ENCODE measurements around the gene TBC1D10A. TPM values are rescaled to one million over a fixed set of nuclear protein-coding genes. Genes with fewer than 3 reads are reported as not detected.

The TBC1D10A gene
- total RNA-seq, 1 donor from 2014 or later, result 29.6 TPM

- H3K4me3 ChIP-seq, result peak overlapping the region; percentile 49
- H3K9me3 ChIP-seq, result no peaks in the 10 kb centered on the region
- DNase-seq, result peak; percentile 87
- no peak for TF ChIP-seq CTCF (IDR thresholded peaks at IDR 0.05)
- no peaks in the 10 kb centered on the region for H3K27me3 ChIP-seq
- H3K4me1 ChIP-seq, result peaks cover 3% of the 10 kb centered on the region
- intact Hi-C loops (cut with DNase I), result no loop called here
- peak overlapping the region; percentile 72 for H3K27ac ChIP-seq
- ATAC-seq, result peak; percentile 58
- no peaks in the 10 kb centered on the region for H3K36me3 ChIP-seq
Measured at GRCh38 chr22:30265823-30266444, 60.8 kb downstream of the TBC1D10A start.

DNA sequence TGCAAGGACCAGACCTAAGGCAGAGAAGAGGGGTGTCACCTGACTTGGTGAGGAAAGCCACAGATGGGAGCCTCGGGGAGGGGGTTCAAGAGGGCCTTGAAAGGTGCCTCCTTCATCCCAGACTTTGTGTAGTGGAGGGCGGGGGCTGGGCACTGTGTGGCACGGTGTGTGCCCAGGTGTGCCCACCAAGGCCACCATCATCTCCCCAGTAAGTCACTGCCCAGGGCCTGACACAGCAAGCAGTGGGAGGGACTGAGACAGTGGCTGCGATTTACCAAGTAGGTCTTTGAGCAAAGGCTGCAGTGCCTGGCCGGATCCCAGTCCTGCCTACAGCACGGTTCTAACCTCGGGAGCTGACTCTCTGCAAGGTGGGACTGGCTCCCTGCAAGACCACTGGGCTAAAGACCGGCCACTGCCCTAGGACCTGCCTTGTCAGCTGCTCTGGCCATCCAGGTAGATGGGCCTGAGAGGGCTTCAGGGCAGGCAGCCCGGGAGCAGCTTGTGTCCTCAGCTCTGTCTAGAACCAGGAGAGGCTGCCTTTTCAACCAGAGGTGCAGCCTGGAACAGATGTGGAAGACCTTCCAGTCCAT, 61.5 kb downstream of the TBC1D10A start:
- no peaks in the 10 kb centered on the region for H3K36me3 ChIP-seq
- TF ChIP-seq CTCF (IDR thresholded peaks at IDR 0.05), result no peak
- peaks cover 3% of the 10 kb centered on the region for H3K4me1 ChIP-seq
- H3K9me3 ChIP-seq, result no peaks in the 10 kb centered on the region
- intact Hi-C loops (cut with DNase I), result no loop called here
- H3K27ac ChIP-seq, result peak overlapping the region; percentile 72
- no peaks in the 10 kb centered on the region for H3K27me3 ChIP-seq
- DNase-seq (no peak), ATAC-seq (no peak)
- H3K4me3 ChIP-seq, result no peak overlapping the region

- Histone ChIP-seq H3K9me3 (no peaks in the 10 kb centered on the region), H3K27me3 (no peaks in the 10 kb centered on the region), H3K36me3 (no peaks in the 10 kb centered on the region), H3K4me1 (peaks cover 3% of the 10 kb centered on the region), H3K4me3 (no peak overlapping the region), H3K27ac (no peak overlapping the region)
- ATAC-seq (no peak), DNase-seq (no peak)
- TF ChIP-seq CTCF (IDR thresholded peaks at IDR 0.05), result no peak
- intact Hi-C loops (cut with DNase I), result no loop called here
Measured at GRCh38 chr22:30263883-30264282, 62.9 kb downstream of the TBC1D10A start.

- Histone ChIP-seq H3K4me1 (peaks cover 3% of the 10 kb centered on the region), H3K27ac (no peak overlapping the region), H3K36me3 (no peaks in the 10 kb centered on the region), H3K27me3 (no peaks in the 10 kb centered on the region), H3K4me3 (peak overlapping the region; percentile 17), H3K9me3 (no peaks in the 10 kb centered on the region)
- peak; percentile 44 for ATAC-seq
- intact Hi-C loops (cut with DNase I), result no loop called here
- TF ChIP-seq CTCF (IDR thresholded peaks at IDR 0.05), result peak; percentile 99
- peak; percentile 84 for DNase-seq
Measured at GRCh38 chr22:30262917-30263741, 63.6 kb downstream of the TBC1D10A start.

DNA sequence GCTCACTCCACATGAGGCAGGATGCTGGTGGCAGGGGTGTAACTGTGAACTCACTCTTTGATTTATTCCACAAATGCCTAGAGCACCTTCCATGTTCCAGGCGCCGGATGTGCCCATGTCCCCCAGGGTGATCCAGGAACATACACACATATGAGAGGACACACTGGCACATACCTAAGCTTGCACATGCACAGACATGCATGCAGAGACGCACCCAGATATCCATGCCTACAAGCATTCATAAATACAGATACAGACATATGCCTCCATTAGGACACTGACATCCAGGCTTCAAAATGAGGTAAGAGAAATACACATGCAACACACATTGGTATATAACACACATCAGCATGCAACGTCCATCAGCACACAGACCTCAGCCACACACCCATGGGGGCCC, 64.6 kb downstream of the TBC1D10A start:
- Histone ChIP-seq H3K4me1 (peaks cover 3% of the 10 kb centered on the region), H3K36me3 (no peaks in the 10 kb centered on the region), H3K4me3 (no peak overlapping the region), H3K9me3 (no peaks in the 10 kb centered on the region), H3K27ac (no peak overlapping the region), H3K27me3 (no peaks in the 10 kb centered on the region)
- intact Hi-C loops (cut with DNase I), result no loop called here
- TF ChIP-seq CTCF (IDR thresholded peaks at IDR 0.05), result no peak
- ATAC-seq (no peak), DNase-seq (no peak)

All from upper lobe of right lung (tissue), 1 donor.